HL-60 (cell line): ENCODE results near the gene TTC9.

Experiments
- DNase-seq, 2 experiments: peaks; one replicate each; pipeline ENCODE4 v3.0.0-alpha.2; 2010 to 2020; ENCODE audit warnings: low read depth in 1 of 2, low spot score in 1 of 2
- H3K27ac ChIP-seq: fragments of 250-450 bp; sonication (Bioruptor Pico); replicated peaks from 2 replicates; pipeline ENCODE4 v1.5.1; 2020; ENCODE audit warnings: mild to moderate bottlenecking, moderate library complexity
- H3K27me3 ChIP-seq: fragments of 250-450 bp; sonication (Bioruptor Pico); 2 replicates; pipeline ENCODE4 v1.5.1; 2021; ENCODE audit warnings: mild to moderate bottlenecking, moderate library complexity; ENCODE audit not compliant: insufficient read depth, poor library complexity, severe bottlenecking
- H3K4me3 ChIP-seq: replicated peaks from 2 replicates; pipeline ENCODE4 v1.5.1; 2011; ENCODE audit warnings: mild to moderate bottlenecking, control low read depth, low read length; ENCODE audit not compliant: insufficient read depth
- CTCF ChIP-seq: IDR thresholded peaks from one replicate; pipeline ENCODE4 v1.5.1; 2011; ENCODE audit warnings: low read length, control low read depth, inconsistent platforms; ENCODE audit not compliant: insufficient read depth
- GABPA ChIP-seq: IDR thresholded peaks from 2 replicates; pipeline ENCODE4 v1.6.1; 2012; ENCODE audit warnings: low read depth
- POLR2AphosphoS5 ChIP-seq: IDR thresholded peaks from 2 replicates; pipeline ENCODE4 v1.6.1; 2012; ENCODE audit warnings: low read depth
- REST ChIP-seq: IDR thresholded peaks from 2 replicates; pipeline ENCODE4 v1.6.1; 2012; ENCODE audit warnings: low read depth; ENCODE audit not compliant: insufficient replicate concordance
- SPI1 ChIP-seq: IDR thresholded peaks from 2 replicates; pipeline ENCODE4 v1.6.1; 2012; ENCODE audit warnings: low read depth, mild to moderate bottlenecking, borderline replicate concordance

Gene TTC9

GRCh38 chr14:70602254-70602653, 39.5 kb upstream of the TTC9 start:
- no peak for DNase-seq
- H3K4me3 ChIP-seq: no peak overlapping the region
- TF ChIP-seq CTCF (no peak), REST (no peak), SPI1 (no peak), GABPA (no peak), POLR2AphosphoS5 (no peak)
- H3K27me3 ChIP-seq: no peaks in the 10 kb centered on the region
- H3K27ac ChIP-seq: no peak overlapping the region

GRCh38 chr14:70611216-70611615, 30.5 kb upstream of the TTC9 start:
- Histone ChIP-seq H3K4me3 (no peak overlapping the region), H3K27ac (no peak overlapping the region), H3K27me3 (no peaks in the 10 kb centered on the region)
- no peak for DNase-seq
- TF ChIP-seq CTCF (no peak), REST (no peak), POLR2AphosphoS5 (no peak), SPI1 (no peak), GABPA (no peak)

GRCh38 chr14:70616646-70617045, 25.1 kb upstream of the TTC9 start:
- no peak overlapping the region for H3K27ac ChIP-seq
- DNase-seq: no peak
- TF ChIP-seq GABPA: no peak
- no peak for TF ChIP-seq POLR2AphosphoS5
- no peak for TF ChIP-seq SPI1

GRCh38 chr14:70618314-70618713, 23.4 kb upstream of the TTC9 start:
- Histone ChIP-seq H3K4me3 (no peak overlapping the region), H3K27ac (no peak overlapping the region), H3K27me3 (no peaks in the 10 kb centered on the region)
- DNase-seq: no peak
- TF ChIP-seq POLR2AphosphoS5: no peak
- TF ChIP-seq GABPA: no peak
- TF ChIP-seq SPI1: no peak
- TF ChIP-seq CTCF: no peak
- TF ChIP-seq REST: no peak

More at GRCh38 chr14:70616646-70617045, 25.1 kb upstream of the TTC9 start:
- no peak overlapping the region for H3K4me3 ChIP-seq
- no peaks in the 10 kb centered on the region for H3K27me3 ChIP-seq
